Effector CD4-positive, alpha-beta T cell (primary cell): ENCODE data around the gene DEPDC5.

ENCODE experiments used
- DNase-seq: peaks from one replicate; pipeline ENCODE4 v3.0.0-alpha.2; 2020

The DEPDC5 gene

GRCh38 chr22:31816750-31817149 is 62.9 kb downstream of the DEPDC5 start:
- DNase-seq, result no peak

DNA sequence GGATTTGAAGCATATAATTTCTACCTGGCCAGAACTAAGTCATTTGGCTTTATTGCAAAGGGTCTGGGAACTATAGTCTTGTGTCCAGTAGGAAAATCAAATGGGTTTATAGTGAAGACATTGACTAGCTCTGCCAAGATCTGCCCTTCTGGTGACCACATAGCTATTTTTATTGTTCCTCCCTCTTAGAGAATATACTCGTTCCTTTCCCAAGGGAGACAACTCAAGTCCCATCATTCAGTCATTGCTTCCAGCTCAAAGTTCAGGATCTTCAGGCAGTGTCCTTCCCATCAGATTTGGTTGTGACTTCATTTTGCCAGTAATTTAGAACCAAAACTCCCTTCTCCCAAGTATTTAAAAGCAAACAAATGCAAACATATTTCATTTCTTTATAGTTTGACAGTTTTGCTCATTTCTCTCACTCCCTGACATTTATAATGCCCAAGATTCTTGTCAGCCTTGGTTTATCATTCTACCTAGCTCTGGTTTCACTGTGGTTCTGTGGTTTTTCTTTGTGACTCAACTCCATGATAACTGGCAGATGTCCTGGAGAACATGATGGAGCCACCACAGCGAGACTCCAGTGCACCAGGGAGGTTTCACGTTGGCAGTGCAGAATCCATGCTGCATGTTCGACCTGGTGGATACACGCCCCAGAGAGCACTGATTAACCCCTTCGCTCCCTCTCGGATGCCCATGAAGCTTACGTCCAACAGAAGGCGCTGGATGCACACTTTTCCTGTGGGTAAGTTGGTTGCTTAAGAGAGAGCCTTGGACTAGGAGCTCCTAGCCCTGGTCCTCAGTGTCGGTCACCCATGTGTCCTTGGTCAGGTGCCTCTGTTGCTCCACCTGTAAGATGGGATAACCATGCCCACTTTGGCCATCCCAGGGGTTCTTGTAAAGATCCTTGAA is 64.9 kb downstream of the DEPDC5 start:
- no peak for DNase-seq

GRCh38 chr22:31820655-31821054 is 66.8 kb downstream of the DEPDC5 start:
- no peak for DNase-seq

GRCh38 chr22:31821572-31821971 is 67.8 kb downstream of the DEPDC5 start:
- DNase-seq, result no peak

- DNase-seq, result no peak
Observed at GRCh38 chr22:31822523-31822922, 68.7 kb downstream of the DEPDC5 start.

GRCh38 chr22:31825513-31825912 is 71.7 kb downstream of the DEPDC5 start:
- DNase-seq, result no peak

- no peak for DNase-seq
Observed at GRCh38 chr22:31826443-31826842, 72.6 kb downstream of the DEPDC5 start.

DNA sequence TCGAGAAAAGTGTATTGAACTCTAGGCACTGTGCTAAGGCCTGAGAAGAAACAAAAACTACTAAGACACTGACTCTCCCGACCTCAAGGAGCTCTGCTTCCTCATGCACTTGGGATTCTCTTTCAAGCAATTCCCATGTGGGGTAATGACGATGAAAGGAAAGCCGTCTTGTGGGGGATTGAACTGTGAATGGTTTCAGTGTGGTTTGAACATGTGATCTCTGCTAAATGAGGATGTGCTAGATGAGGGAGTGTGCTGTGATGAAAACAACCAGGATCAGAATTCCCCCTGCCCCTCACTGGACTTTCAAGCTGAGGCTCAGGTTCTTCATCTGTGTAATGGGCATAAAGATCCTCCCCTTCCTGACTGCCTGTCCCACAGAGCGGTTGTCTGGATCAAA is 74.9 kb downstream of the DEPDC5 start:
- no peak for DNase-seq

GRCh38 chr22:31829505-31829904 is 75.7 kb downstream of the DEPDC5 start:
- DNase-seq, result no peak

DNA sequence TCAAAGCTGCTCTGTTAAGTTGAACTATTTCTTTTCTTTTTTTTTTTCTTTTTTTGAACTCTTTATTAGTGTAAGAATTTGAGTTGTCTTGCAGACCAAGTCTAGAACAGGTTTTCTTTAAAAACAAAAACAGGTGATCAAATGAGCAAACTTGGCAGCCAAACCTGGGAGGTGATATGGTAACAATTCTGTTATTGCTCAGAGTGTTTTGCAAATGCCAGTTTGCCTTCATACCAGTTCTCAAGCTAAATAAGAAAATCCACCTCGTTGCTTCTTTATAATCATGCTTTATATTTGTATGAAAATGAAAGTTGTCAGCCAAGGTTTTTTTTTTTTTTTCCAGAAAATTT is 76.9 kb downstream of the DEPDC5 start:
- DNase-seq, result no peak

DNA sequence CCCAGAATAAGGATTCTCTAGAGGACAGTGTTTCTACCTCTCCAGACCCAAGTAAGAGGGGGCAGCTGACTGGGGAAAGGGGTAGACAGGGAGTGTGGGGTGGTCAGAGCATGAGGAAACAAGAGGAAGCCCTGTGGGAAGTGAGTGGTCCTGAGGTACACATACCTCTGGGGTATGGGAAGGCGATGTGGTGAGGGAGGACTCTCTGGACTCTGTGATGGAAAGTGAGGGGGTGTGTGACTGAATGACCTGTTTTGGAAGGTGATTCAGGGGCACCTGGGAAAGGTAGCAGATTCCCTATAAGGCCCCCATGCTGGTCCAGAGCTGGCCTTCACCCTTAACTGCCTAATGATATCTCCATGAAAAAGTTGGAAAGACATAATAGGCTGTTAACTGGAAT is 80.1 kb downstream of the DEPDC5 start:
- no peak for DNase-seq

DNA sequence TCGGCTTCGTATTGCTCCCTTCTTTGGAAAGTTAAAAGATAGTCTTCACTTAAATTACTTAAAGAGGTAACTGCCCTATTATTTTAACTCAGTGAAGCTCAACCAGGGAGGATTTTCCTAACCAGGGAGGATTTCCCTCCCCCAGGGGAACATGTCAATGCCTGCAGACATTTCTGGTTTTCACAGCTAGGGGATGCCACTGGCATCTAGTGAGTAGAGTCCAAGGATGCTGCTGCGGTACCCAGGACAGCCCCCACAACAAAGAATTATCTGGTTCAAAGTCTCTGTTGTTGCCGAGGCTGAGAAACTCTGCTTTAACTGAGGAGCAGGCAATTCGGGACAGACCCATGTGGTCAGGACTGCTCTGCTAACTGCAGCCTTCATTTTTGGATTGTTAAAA is 82.2 kb downstream of the DEPDC5 start:
- DNase-seq, result no peak

DNA sequence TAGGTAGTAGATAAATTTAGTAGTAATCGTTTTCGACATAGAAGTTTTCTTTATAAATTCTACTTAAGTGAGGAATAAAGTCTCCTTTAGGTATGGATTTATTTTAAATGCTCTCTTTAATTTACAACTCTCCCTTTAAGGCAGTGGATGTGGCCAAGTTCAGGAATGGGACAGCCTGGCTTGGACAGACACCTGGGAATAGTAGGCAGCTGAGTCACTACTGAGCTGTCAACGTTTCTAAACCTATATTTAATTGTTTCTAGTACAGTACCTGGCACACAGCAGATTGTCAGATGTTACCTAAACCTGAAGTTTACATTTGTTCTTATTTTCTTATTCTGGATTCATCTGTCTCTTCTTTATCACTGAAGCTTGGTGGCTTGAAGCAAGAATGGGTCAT is 85.1 kb downstream of the DEPDC5 start:
- no peak for DNase-seq

GRCh38 chr22:31839986-31840385 is 86.2 kb downstream of the DEPDC5 start:
- no peak for DNase-seq

GRCh38 chr22:31840585-31840984 is 86.8 kb downstream of the DEPDC5 start:
- DNase-seq, result no peak

DNA sequence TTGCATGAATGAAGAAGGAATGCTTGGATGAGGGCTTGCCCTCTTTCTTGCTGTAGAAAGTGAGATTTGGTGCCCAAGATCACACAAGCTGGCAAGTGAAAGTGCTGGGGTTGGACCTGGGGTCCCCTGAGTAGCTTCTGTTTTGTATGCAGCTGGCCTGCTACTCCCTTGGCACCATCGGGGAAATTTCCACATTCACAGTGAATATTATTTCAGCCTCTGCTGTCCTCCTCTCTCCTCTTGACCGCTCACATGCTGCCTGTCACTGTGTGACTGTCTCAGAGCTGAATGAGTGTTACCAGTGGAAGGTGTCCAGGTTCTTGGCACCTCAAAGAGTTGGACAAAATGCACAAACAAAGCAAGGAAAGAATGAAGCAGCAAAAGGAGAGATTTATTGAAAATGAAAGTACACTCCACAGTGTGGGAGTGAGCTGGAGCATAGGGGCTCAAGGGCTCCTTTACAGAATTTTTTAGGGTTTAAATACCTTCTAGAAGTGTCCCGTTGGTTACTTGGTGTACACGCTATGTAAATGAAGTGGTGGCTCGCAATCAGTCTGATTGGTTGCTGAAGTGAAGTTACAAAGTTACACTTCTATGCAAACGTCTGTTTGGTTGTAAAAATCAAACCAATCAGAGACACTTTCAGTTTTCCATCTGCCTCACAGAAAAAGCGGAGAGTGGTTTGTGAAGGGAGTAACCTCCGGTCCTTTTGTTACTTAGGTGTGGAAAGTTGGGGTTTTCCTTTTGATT is 87.4 kb downstream of the DEPDC5 start:
- no peak for DNase-seq

DNA sequence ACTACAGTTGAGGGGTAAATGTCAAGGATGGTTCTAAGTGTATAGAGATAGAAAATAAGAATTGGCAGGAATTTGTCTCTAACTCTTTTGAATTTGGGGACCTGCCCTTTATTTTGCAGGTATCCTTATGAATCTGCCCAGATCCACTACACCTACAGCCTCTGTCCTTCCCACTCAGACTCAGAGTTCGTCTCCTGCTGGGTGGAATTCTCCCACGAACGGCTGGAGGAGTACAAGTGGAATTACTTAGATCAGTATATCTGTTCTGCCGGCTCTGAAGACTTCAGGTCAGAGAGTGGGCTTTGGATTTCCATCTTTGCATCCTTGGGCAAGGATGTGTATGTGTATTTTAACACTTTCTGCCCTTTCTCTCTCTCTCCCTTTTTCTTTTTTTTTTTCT is 89.7 kb downstream of the DEPDC5 start:
- no peak for DNase-seq

DNA sequence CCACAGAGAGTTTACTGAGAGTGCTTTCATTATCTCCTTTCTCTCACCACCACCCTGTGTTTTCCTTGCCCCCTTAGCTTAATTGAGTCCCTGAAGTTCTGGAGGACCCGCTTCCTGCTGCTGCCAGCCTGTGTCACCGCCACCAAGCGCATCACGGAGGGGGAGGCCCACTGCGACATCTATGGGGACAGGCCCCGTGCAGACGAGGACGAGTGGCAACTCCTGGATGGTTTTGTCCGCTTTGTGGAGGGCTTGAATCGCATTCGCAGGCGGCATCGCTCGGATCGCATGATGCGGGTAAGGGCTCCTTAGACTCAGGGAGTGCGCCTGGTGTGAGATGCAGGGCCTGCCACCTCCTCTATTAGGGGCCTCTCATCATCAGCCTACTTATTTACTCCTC is 91.1 kb downstream of the DEPDC5 start:
- no peak for DNase-seq

DNA sequence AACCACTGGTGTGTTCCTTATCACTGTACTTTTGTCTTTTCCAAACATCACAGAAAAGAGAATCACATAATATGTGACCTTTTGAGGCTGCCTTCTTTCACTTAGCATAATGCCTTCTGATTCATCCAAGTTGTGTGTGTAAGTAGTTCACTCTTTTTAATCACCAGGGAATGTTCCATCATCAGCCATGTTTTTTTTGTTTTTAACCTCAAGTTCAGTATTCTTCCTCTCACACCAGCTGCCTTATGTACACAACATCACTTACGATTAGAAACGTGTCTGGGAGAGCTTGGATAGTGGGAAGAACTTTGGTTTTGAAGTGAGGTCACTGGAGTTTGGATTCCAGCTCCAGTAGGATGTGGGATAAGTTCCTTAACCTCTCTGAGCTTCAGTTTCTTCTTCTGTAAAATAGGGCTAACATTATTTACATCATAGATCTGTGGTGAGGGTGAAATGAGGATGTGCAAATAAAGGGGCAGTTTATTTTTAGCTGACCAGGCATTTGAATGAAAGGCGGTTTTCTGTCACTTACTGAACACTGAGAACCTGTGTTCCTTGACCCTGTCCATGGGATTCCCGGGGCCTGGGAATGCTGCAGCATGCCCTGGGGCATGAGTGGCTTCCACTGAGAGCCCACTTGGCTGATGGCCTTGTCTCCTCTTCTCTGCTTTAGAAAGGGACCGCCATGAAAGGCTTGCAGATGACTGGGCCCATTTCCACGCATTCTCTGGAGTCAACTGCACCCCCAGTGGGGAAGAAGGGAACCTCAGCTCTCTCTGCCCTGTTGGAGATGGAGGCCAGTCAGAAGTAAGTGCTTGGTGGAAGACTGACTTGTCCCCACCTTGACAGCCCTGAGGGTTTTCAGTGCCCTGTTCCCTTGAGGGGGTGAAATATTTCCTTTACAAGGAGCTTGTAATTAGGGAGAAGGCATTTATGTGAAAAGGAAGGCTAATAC is 92.6 kb downstream of the DEPDC5 start:
- no peak for DNase-seq

DNA sequence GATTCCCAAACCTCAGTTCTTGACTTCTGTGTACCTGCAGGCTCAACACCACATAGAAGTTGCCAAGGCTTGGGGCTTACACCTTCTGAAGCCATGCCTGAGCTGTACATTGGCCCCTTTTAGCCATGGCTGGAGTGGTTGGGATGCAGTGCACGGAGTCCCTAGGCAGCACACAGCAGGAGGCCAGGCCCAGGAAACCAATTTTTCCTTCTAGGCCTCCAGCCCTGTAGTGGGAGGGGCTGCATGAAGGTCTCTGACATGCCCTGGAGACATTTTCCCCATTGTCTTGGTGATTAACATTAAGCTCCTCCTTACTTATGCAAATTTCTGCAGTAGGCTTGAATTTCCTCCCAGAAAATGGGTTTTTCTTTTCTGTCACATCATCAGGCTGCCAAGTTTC is 94.6 kb downstream of the DEPDC5 start:
- DNase-seq, result no peak

- no peak for DNase-seq
Observed at GRCh38 chr22:31850135-31850534, 96.3 kb downstream of the DEPDC5 start.

DNA sequence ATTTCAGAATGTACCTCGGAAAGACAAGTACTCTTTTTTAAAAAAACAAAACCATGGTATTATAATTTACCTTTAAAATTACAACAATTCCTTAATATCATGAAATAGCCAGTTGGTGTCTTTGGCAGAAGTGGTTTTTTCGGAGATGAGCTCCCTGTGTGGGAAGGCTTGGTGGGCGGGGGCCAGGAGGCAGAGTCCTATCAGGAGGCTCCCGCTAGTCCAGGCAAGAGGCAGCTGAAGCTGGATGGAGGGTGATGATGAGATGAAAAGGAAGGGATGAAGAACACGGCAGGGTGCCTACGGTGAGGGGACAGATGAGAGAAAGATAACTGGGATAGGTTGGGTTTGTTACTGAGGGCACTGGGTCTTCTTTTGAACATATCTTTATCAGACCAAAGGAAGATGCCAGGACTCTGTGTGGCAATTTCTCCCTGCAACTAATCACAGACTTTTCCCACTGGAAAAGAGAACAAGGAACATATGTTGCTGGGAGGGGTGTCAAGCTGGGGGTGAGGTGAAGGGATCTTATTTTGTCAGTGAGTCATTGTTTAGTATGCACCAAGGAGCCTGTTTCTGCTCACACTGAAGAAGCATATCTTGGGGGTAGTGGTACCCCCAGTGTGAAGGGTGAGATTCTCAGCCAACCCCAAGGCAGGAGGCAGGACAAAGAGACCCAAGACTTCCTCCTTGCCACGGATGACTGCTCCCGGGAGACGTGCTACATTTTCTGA is 99.0 kb downstream of the DEPDC5 start:
- DNase-seq, result no peak
